Stimulated activated naive CD8-positive, alpha-beta T cell treated with anti-CD3 and anti-CD28 coated beads, Interleukin-15, amount 100 ng/mL, for 72 hours (primary cell): Measurements from ENCODE around the gene ABCB8.
A peak's percentile ranks its signal among the peaks of the same experiment; 100 is the strongest.

ENCODE experiments used
- ATAC-seq: fragments of 150-1000 bp; cut with Tn5 transposase; 2 replicates; pipeline ENCODE4 v1.10.0; 2021; ENCODE audit warnings: mild to moderate bottlenecking, moderate library complexity
- DNase-seq, 2 donors: peaks; one replicate each; pipeline ENCODE4 v3.0.0; 2021 to 2022
- H3K27ac Mint-ChIP-seq, 2 donors: one replicate each; pipeline ENCODE4 v1.8.0; 2022; ENCODE audit warnings: mild to moderate bottlenecking in 2 of 2, mixed read lengths in 2 of 2, moderate library complexity in 2 of 2
- H3K27me3 Mint-ChIP-seq: one replicate; pipeline ENCODE4 v1.8.0; 2022; ENCODE audit warnings: mixed read lengths
- H3K4me1 Mint-ChIP-seq: one replicate; pipeline ENCODE4 v1.8.0; 2022; ENCODE audit warnings: mild to moderate bottlenecking, mixed read lengths
- H3K4me3 Mint-ChIP-seq, 2 donors: one replicate each; pipeline ENCODE4 v1.8.0; 2022; ENCODE audit warnings: mild to moderate bottlenecking in 2 of 2, mixed read lengths in 2 of 2, moderate library complexity in 1 of 2
- H3K9me3 Mint-ChIP-seq, 2 donors: one replicate each; pipeline ENCODE4 v1.8.0; 2022; ENCODE audit warnings: mixed read lengths in 2 of 2

ABCB8 gene

DNA sequence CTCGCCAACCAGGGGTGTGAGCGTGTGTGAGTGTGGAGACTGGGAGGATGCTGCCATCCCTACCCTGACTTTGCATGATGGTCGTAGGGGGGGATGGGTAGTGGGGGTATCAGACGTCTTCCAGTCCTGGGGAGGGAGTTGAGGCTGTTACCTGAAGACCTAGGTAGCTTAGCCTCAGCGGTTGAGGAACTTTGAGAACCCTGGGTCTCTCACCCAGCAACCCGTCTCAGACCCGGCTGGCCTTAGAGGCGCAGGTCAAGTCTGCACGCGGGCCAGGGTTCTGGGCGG lies 33.8 kb downstream of the ABCB8 start:
- DNase-seq (no peak), ATAC-seq (no peak)
- Mint-ChIP-seq H3K9me3 (no peaks in the 10 kb centered on the region), H3K27me3 (no peaks in the 10 kb centered on the region), H3K4me3 (peak overlapping the region in 1 of 2 donors; percentile 15), H3K4me1 (peaks cover 42% of the 10 kb centered on the region), H3K27ac (peak overlapping the region in 1 of 2 donors; percentile 59)

DNA sequence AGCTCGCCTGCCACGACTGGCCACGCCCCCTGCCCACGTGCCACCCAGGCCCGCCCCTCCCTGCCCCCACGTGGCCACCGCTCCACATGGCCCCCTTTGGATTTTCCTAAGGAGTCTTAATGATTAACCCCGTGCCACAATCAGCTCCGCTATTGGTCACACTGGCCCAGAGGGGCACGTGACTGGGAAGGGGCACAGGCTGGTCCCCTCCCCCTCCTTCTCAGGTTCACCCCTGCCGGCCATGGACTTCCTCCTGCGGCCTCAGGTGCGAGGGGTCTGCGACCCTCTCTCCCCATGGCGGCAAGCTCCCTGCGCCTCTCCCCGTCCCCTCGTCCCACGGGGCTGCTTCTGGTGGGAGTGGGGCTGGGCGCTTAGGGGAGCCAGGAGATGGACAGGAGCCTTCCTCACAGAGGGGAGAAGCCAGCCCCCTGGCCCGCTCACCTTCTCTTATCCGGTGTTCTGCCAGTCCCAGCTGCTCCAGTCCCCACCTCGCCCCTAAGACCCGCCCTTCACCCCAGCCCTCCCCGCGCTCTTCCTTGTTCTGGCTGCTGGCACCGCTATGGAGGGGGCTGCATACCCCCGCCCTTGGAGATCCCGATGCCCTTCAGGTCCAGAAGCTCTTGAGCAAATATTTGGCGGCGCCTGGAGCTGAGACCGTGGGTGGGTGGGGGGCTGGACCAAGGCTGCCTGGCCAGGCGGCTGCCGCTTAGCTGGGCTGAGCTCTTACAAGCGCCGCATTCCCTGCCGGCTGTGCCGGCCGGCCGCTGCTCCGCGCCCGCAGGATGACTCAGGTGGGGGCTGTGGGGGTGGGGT lies 34.4 kb downstream of the ABCB8 start:
- peaks cover 37% of the 10 kb centered on the region for H3K4me1 Mint-ChIP-seq
- no peaks in the 10 kb centered on the region for H3K9me3 Mint-ChIP-seq
- no peak overlapping the region for H3K4me3 Mint-ChIP-seq
- no peak for DNase-seq
- no peaks in the 10 kb centered on the region for H3K27me3 Mint-ChIP-seq
- ATAC-seq: no peak
- no peak overlapping the region for H3K27ac Mint-ChIP-seq

DNA sequence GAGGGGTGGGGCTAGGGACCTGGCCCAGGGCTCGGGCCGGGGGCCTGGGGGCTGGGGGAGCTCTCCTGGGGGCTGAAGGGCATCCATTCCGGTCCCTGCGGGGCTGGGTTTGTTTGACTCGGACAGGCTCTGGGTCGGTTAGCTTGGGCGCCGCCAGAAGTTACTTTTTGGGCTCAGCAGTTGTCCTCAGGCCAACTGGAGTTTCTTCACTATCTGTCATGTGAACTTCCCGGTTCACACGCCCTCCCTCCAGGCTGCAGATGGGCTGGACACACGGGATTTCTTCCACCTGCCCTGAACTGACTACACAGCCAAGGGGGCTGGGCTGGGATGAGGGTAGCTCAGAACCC lies 34.9 kb downstream of the ABCB8 start:
- DNase-seq (no peak), ATAC-seq (no peak)
- Mint-ChIP-seq H3K4me1 (peaks cover 36% of the 10 kb centered on the region), H3K9me3 (no peaks in the 10 kb centered on the region), H3K27me3 (no peaks in the 10 kb centered on the region), H3K27ac (no peak overlapping the region), H3K4me3 (no peak overlapping the region)

DNA sequence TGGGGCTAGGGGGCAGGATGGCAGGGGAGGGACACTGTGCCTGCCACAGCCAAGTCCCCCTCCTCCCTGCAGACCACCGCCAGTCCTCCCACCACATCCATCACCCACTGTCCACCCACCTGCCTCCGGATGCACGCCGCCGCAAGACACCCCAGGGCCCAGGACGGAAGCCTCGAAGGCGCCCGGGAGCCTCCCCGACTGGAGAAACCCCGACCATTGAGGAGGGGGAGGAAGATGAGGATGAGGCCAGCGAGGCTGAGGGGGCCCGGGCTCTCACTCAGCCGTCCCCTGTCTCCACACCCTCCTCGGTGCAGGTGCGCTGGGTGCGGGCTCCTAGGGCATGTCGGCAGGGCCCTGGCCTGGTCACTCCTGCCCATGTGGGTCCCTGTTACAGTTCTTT lies 36.2 kb downstream of the ABCB8 start:
- Mint-ChIP-seq H3K27ac (no peak overlapping the region), H3K4me1 (peaks cover 25% of the 10 kb centered on the region), H3K4me3 (no peak overlapping the region), H3K27me3 (no peaks in the 10 kb centered on the region), H3K9me3 (no peaks in the 10 kb centered on the region)
- DNase-seq (no peak), ATAC-seq (no peak)

DNA sequence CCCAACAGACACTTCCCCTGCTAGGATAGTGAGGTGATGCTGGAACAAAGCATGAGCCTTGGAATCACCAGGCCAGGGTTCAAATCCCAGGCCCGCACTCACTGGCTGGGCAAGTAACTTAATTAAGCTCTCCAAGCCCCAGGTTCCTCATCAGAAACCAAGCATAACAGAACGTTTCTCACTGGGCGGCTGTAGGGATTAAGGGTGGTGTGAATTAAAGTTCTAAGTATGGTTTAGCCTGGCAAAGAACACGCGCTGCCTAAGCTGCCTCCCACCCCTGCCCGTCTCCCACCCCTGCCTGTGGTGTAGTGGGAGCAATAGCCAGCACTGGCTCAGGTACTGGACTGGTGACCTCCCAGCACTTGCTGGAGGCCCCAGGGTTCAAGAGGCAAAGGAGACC lies 36.7 kb downstream of the ABCB8 start:
- no peak for DNase-seq
- no peak for ATAC-seq
- H3K4me1 Mint-ChIP-seq: peaks cover 22% of the 10 kb centered on the region
- H3K9me3 Mint-ChIP-seq: no peaks in the 10 kb centered on the region
- H3K27me3 Mint-ChIP-seq: no peaks in the 10 kb centered on the region
- H3K4me3 Mint-ChIP-seq: no peak overlapping the region
- H3K27ac Mint-ChIP-seq: no peak overlapping the region

DNA sequence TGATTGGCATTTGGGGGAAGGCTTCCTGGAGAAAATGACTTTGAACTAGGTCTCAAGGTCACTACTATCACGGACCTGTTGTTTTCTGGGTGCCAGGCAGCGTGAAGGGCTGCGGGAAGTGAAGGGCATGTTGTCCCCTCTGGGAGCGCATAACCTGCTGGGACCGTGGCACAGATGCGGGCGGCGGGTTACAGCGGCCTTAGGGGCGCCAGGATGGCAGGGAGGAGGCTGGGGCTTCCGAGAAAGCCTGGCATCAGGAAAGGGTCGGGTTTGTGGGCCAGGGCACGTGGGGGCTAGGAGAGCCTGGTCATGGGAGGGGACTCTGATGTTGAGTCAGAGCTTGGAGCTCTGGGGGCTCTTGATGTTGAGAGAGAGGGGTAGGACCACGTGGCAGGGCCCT lies 37.3 kb downstream of the ABCB8 start:
- H3K4me1 Mint-ChIP-seq: peaks cover 16% of the 10 kb centered on the region
- H3K4me3 Mint-ChIP-seq: no peak overlapping the region
- DNase-seq (no peak), ATAC-seq (no peak)
- no peaks in the 10 kb centered on the region for H3K27me3 Mint-ChIP-seq
- H3K27ac Mint-ChIP-seq: no peak overlapping the region
- H3K9me3 Mint-ChIP-seq: no peaks in the 10 kb centered on the region

DNA sequence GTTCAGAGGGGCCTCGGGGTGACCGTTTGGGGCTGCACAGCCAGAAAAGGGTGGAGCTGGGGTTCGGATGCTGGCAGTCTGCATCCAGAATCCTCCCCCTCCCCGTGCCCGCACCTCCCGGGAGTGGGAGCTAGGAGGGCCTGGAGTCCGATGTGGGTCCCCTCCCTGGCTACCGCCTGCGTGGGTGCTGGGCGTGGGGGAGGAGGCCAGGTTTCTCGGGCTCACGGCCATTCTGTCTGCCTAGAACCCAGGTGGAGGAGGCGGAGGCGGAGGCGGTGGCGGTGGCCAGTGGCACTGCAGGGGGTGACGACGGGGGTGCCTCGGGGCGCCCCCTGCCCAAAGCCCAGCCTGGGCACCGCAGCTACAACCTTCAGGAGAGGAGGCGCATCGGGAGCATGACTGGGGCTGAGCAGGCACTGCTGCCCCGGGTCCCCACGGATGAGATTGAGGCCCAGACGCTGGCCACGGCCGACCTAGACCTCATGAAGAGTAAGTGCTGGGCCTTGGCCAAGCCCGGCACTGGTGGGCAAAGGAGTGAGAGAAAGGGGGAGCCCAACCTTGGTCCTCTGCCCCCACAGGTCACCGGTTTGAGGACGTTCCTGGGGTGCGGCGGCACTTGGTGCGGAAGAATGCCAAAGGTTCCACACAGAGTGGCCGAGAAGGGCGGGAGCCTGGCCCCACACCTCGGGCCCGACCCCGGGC lies 38.2 kb downstream of the ABCB8 start:
- H3K4me1 Mint-ChIP-seq: peaks cover 7% of the 10 kb centered on the region

DNA sequence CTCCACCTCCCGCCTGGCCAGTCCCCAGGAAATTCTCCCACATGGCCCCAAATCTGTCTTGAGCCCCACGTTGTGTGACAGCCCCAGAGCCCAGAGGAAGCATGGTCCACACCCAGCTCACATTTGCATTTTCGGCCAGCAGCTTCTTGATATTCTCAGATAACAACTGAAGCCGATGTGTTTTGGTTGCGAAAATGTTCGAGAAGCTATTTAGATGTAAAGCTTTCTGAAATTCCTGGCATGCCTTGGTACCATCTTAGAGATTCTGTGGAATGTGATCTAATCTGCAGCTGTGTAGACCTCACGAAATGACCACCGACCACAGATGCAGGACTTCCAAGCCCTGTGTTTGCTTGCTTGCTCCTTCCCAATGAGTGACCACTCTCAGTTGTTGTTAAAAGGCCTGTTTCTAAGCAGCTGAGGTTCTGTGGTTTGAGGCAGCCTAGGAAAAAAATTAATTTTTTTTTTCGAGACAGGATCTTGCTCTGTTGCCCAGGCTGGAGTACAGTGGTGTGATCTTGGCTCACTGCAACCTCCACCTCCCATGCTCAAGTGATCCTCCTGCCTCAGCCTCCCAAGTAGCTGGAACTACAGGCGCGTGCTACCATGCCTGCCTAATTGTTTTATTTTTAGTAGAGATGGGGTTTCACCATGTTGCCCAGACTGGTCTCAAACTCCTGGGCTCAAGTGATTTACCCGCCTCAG lies 40.0 kb downstream of the ABCB8 start:
- no peak for DNase-seq
- no peaks in the 10 kb centered on the region for H3K9me3 Mint-ChIP-seq
- H3K4me1 Mint-ChIP-seq: no peaks in the 10 kb centered on the region
- no peak overlapping the region for H3K4me3 Mint-ChIP-seq
- no peaks in the 10 kb centered on the region for H3K27me3 Mint-ChIP-seq
- H3K27ac Mint-ChIP-seq: peak overlapping the region in 1 of 2 donors; percentile 52
- ATAC-seq: no peak

More for the DNA sequence above, 38.2 kb downstream of the ABCB8 start:
- DNase-seq (no peak), ATAC-seq (peak; percentile 34)
- H3K9me3 Mint-ChIP-seq: no peaks in the 10 kb centered on the region
- no peak overlapping the region for H3K4me3 Mint-ChIP-seq
- H3K27me3 Mint-ChIP-seq: no peaks in the 10 kb centered on the region
- no peak overlapping the region for H3K27ac Mint-ChIP-seq

DNA sequence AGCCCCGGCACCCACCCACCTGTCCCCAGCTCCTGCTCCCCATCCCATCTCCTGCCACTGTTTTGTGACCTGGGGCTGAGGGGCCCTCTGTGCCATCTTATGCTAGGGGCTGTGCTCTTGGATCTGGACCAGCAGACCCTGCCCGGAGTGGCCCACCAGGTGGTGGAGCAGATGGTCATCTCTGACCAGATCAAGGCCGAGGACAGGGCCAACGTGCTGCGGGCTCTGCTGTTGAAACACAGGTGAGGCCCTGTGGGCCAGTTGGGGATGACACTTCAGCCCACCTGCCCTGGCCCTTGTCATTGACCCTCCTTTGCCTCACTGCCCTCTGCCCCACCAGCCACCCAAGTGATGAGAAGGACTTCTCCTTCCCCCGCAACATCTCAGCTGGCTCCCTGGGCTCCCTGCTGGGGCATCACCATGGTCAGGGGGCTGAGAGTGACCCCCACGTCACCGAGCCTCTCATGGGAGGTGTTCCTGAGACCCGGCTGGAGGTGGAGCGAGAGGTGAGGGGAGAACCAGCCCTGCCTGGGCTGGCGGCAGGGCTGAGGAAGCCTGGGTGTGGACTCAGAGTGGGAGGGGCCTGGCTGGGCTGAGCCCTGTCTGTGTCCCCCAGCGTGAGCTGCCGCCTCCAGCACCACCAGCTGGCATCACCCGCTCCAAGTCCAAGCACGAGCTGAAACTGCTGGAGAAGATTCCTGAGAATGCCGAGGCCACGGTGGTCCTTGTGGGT lies 41.8 kb downstream of the ABCB8 start:
- Mint-ChIP-seq H3K4me3 (no peak overlapping the region), H3K9me3 (no peaks in the 10 kb centered on the region), H3K27ac (no peak overlapping the region), H3K4me1 (peaks cover 10% of the 10 kb centered on the region), H3K27me3 (no peaks in the 10 kb centered on the region)
- ATAC-seq (no peak), DNase-seq (no peak)

DNA sequence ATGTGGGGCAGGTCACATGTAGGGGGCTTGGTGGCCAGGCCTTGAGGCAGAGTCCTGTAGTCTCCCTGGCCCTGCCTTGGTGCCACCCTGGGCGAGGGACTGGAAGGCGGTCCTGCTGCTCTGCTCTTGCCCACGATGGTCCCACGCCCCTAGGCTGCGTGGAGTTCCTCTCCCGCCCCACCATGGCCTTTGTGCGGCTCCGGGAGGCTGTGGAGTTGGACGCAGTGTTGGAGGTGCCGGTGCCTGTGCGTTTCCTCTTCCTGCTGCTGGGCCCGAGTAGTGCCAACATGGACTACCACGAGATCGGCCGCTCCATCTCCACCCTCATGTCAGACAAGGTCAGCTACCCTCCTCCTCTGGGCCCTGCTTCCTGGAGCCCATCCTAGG lies 42.3 kb downstream of the ABCB8 start:
- ATAC-seq (no peak), DNase-seq (no peak)
- H3K27ac Mint-ChIP-seq: no peak overlapping the region
- no peaks in the 10 kb centered on the region for H3K9me3 Mint-ChIP-seq
- H3K4me1 Mint-ChIP-seq: peaks cover 10% of the 10 kb centered on the region
- no peaks in the 10 kb centered on the region for H3K27me3 Mint-ChIP-seq
- H3K4me3 Mint-ChIP-seq: no peak overlapping the region

DNA sequence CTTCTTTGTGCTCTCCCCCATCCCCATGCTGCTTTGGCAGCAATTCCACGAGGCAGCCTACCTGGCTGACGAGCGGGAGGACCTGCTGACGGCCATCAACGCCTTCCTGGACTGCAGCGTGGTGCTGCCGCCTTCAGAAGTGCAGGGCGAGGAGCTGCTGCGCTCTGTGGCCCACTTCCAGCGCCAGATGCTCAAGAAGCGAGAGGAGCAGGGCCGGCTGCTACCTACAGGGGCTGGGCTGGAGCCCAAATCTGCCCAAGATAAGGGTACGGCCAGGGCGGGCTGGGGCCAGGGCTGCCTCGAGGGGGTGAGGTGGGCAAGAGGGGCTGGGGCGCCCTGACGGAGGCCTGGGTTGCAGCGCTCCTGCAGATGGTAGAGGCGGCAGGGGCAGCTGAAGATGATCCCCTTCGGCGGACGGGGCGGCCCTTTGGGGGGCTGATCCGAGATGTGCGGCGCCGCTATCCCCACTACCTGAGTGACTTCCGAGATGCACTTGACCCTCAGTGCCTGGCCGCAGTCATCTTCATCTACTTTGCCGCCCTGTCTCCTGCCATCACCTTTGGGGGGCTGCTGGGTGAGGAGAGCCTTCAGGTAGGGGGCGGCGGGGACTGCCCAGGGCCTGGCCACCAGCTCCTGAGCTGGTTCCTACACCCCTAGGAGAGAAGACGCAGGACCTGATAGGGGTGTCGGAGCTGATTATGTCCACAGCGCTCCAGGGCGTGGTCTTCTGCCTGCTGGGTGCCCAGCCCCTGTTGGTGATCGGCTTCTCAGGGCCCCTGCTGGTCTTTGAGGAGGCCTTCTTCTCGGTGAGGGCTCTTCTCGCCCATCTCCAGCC lies 43.0 kb downstream of the ABCB8 start:
- no peak overlapping the region for H3K27ac Mint-ChIP-seq
- ATAC-seq: no peak
- no peak overlapping the region for H3K4me3 Mint-ChIP-seq
- H3K27me3 Mint-ChIP-seq: no peaks in the 10 kb centered on the region
- DNase-seq: no peak
- H3K4me1 Mint-ChIP-seq: peaks cover 16% of the 10 kb centered on the region
- no peaks in the 10 kb centered on the region for H3K9me3 Mint-ChIP-seq

DNA sequence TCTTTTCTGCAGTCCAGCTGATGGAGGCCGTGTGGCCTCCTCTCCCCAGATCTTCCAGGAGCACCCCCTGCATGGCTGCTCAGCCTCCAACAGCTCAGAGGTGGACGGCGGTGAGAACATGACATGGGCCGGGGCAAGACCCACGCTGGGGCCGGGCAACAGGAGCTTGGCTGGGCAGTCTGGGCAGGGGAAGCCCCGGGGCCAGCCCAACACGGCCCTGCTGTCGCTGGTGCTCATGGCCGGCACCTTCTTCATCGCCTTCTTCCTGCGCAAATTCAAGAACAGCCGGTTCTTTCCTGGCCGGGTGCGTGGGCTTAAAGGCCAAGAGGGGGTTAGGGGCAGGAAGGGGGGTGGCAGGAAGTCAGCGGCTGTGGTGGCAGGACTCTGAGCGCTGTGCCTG lies 45.7 kb downstream of the ABCB8 start:
- ATAC-seq (no peak), DNase-seq (no peak)
- Mint-ChIP-seq H3K4me3 (no peak overlapping the region), H3K9me3 (no peaks in the 10 kb centered on the region), H3K27ac (no peak overlapping the region), H3K4me1 (peaks cover 28% of the 10 kb centered on the region), H3K27me3 (no peaks in the 10 kb centered on the region)

DNA sequence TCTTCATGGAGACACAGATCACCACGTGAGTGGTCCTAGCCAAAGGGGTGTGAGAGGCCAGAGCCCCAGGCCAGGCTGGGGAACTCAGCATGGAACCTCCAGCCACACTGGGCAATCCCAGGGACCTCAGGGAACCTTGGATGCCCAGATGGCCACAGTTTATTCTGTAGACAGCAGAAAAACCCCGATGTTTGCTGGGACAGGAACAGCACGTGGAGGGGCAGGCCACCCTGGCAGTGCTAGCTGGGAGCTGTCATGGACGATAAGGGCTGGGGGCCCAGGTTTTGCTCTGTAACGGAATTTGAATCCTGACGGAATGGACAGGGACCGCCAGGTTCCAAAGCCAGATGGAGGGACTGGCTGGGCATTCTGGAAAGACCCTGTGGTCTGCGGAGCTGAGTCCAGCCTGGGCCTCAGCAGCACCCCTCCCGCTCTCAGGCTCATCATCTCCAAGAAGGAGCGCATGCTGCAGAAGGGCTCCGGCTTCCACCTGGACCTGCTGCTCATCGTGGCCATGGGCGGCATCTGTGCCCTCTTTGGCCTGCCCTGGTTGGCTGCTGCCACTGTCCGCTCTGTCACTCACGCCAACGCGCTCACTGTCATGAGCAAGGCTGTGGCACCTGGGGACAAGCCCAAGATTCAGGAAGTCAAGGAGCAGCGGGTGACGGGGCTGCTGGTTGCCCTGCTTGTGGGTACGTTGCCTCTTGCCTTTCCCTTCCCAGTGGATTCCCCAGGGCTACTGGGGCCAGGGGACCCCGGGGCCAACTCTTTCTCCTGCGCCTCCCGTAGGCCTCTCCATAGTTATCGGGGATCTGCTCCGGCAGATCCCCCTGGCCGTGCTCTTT lies 46.8 kb downstream of the ABCB8 start:
- no peaks in the 10 kb centered on the region for H3K9me3 Mint-ChIP-seq
- H3K27me3 Mint-ChIP-seq: no peaks in the 10 kb centered on the region
- ATAC-seq (no peak), DNase-seq (no peak)
- H3K27ac Mint-ChIP-seq: no peak overlapping the region
- H3K4me3 Mint-ChIP-seq: no peak overlapping the region
- peaks cover 39% of the 10 kb centered on the region for H3K4me1 Mint-ChIP-seq

DNA sequence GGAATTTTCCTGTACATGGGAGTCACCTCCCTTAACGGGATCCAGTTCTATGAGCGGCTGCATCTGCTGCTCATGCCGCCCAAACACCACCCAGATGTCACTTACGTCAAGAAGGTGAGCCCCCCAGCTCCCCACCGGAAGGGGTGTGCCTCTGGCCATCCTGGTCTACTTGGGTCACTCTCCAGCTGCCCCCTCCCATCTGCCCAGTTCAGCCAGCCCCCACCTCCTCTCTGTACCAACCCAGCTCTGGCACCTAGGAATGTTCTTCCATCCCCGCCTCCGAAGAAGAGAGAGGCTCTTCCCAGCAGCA lies 47.4 kb downstream of the ABCB8 start:
- no peak overlapping the region for H3K27ac Mint-ChIP-seq
- H3K4me3 Mint-ChIP-seq: no peak overlapping the region
- DNase-seq: no peak
- H3K4me1 Mint-ChIP-seq: peaks cover 40% of the 10 kb centered on the region
- no peaks in the 10 kb centered on the region for H3K27me3 Mint-ChIP-seq
- H3K9me3 Mint-ChIP-seq: no peaks in the 10 kb centered on the region
- no peak for ATAC-seq
